GM23338 (cell line): ENCODE measurements around the gene BRCA1. TPM values are rescaled to one million over a fixed set of nuclear protein-coding genes. Genes with fewer than 3 reads are reported as not detected.

Experiments used
- ATAC-seq: fragments of 200-7000 bp; cut with Tn5 transposase; 3 replicates; pipeline ENCODE4 v1.9.1; 2020
- DNase-seq: peaks from one replicate; pipeline ENCODE4 v3.0.0-alpha.2; 2015; ENCODE audit warnings: low spot score
- H2AFZ ChIP-seq: fragments of 200-600 bp; sonication (generic); 2 replicates; pipeline ENCODE4 v1.8.0; 2016; ENCODE audit warnings: antibody characterized with exemption, mild to moderate bottlenecking, moderate library complexity
- H3F3A ChIP-seq: fragments of 200-600 bp; sonication (generic); replicated peaks from 2 replicates; pipeline ENCODE4 v1.8.0; 2017; ENCODE audit warnings: antibody characterized with exemption, mixed run types, low read depth
- H3K27ac ChIP-seq: fragments of 200-600 bp; sonication (generic); 2 replicates; pipeline ENCODE4 v1.6.1; 2016; ENCODE audit warnings: low read depth
- H3K27me3 ChIP-seq: fragments of 200-600 bp; sonication (generic); 2 replicates; pipeline ENCODE4 v1.8.0; 2016; ENCODE audit warnings: mild to moderate bottlenecking, mixed run types, moderate library complexity; ENCODE audit not compliant: insufficient read depth
- H3K36me3 ChIP-seq: fragments of 200-600 bp; sonication (generic); 2 replicates; pipeline ENCODE4 v1.8.0; 2016; ENCODE audit warnings: mild to moderate bottlenecking; ENCODE audit not compliant: insufficient read depth
- H3K4me1 ChIP-seq: fragments of 200-600 bp; sonication (generic); 2 replicates; pipeline ENCODE4 v1.8.0; 2016; ENCODE audit warnings: mild to moderate bottlenecking, moderate library complexity; ENCODE audit not compliant: insufficient read depth
- H3K4me2 ChIP-seq: fragments of 200-600 bp; sonication (generic); 2 replicates; pipeline ENCODE4 v1.7.1; 2017; ENCODE audit warnings: mixed run types
- H3K4me3 ChIP-seq: fragments of 200-600 bp; sonication (generic); 2 replicates; pipeline ENCODE4 v1.6.1; 2016; ENCODE audit warnings: mixed run types
- H3K79me2 ChIP-seq: fragments of 200-600 bp; sonication (generic); replicated peaks from 2 replicates; pipeline ENCODE4 v1.8.0; 2017; ENCODE audit warnings: mild to moderate bottlenecking; ENCODE audit not compliant: insufficient read depth
- H3K9me2 ChIP-seq: fragments of 200-600 bp; sonication (generic); 2 replicates; pipeline ENCODE4 v1.8.0; 2017; ENCODE audit not compliant: insufficient read depth
- H4K20me1 ChIP-seq: fragments of 200-600 bp; sonication (generic); replicated peaks from 2 replicates; pipeline ENCODE4 v1.8.0; 2017; ENCODE audit warnings: mild to moderate bottlenecking; ENCODE audit not compliant: insufficient read depth
- H3K27ac Mint-ChIP-seq: 2 replicates; pipeline ENCODE4 v1.8.0; 2020; ENCODE audit warnings: inconsistent platforms, mild to moderate bottlenecking, moderate library complexity, mixed read lengths
- H3K27me3 Mint-ChIP-seq: 3 replicates; pipeline ENCODE4 v1.8.0; 2022; ENCODE audit warnings: low read depth, mild to moderate bottlenecking, moderate library complexity, mixed read lengths, inconsistent platforms; ENCODE audit not compliant: insufficient read depth, poor library complexity
- H3K36me3 Mint-ChIP-seq: 3 replicates; pipeline ENCODE4 v1.8.0; 2021; ENCODE audit warnings: low read depth, mild to moderate bottlenecking, inconsistent platforms, moderate library complexity, mixed read lengths
- H3K4me1 Mint-ChIP-seq: 3 replicates; pipeline ENCODE4 v1.8.0; 2020; ENCODE audit warnings: mild to moderate bottlenecking, inconsistent platforms, mixed read lengths
- H3K4me3 Mint-ChIP-seq: 3 replicates; pipeline ENCODE4 v1.8.0; 2021; ENCODE audit warnings: moderate library complexity, mild to moderate bottlenecking, inconsistent platforms, mixed read lengths
- H3K9me3 Mint-ChIP-seq: 3 replicates; pipeline ENCODE4 v1.8.0; 2020; ENCODE audit warnings: moderate library complexity, mild to moderate bottlenecking, inconsistent platforms, mixed read lengths
- CREB1 ChIP-seq: fragments of 250-450 bp; sonication (Bioruptor Pico); IDR thresholded peaks from 2 replicates; pipeline ENCODE4 v1.5.0; 2020; ENCODE audit warnings: low read depth, mild to moderate bottlenecking, moderate library complexity
- EZH2 ChIP-seq: fragments of 200-600 bp; sonication (generic); IDR thresholded peaks from one replicate; pipeline ENCODE4 v1.8.0; 2017; ENCODE audit warnings: antibody characterized with exemption, mild to moderate bottlenecking, low read depth; ENCODE audit not compliant: unreplicated experiment
- EZH2phosphoT487 ChIP-seq: fragments of 200-600 bp; sonication (generic); IDR thresholded peaks from one replicate; pipeline ENCODE4 v1.8.1; 2018; ENCODE audit warnings: antibody characterized with exemption; ENCODE audit not compliant: unreplicated experiment
- JUNB ChIP-seq: IDR thresholded peaks from one replicate; pipeline ENCODE4 v1.6.1; 2016; ENCODE audit warnings: antibody characterized with exemption; ENCODE audit not compliant: unreplicated experiment
- NANOG ChIP-seq: IDR thresholded peaks from 2 replicates; pipeline ENCODE4 v1.6.1; 2016; ENCODE audit warnings: antibody characterized with exemption, borderline replicate concordance
- POLR2AphosphoS5 ChIP-seq: IDR thresholded peaks from 2 replicates; pipeline ENCODE4 v1.6.1; 2016; ENCODE audit warnings: antibody characterized with exemption, low read depth
- STAT1 ChIP-seq: IDR thresholded peaks from one replicate; pipeline ENCODE4 v1.6.1; 2016; ENCODE audit warnings: antibody characterized with exemption; ENCODE audit not compliant: unreplicated experiment
- ZNF114 ChIP-seq: fragments of 250-450 bp; sonication (Bioruptor Pico); IDR thresholded peaks from 2 replicates; pipeline ENCODE4 v1.5.0; 2020; ENCODE audit warnings: mild to moderate bottlenecking, moderate library complexity
- ZNF331 ChIP-seq: fragments of 250-450 bp; sonication (Bioruptor Pico); IDR thresholded peaks from 2 replicates; pipeline ENCODE4 v1.5.0; 2020; ENCODE audit warnings: low read depth, mild to moderate bottlenecking, moderate library complexity
- polyA plus RNA-seq: library from polyadenylated mRNA; unstranded; fragments of >200 nt; fragmentation: Nextera tagmentation; extraction: Ambion mirVana; gene quantifications from 2 replicates; pipeline ENCODE4 v1.2.1, GENCODE V29; 2016
- total RNA-seq: library from RNA; depleted of rRNA; stranded (reverse); fragments of >200 nt; shearing (Covaris generic); gene quantifications from 2 replicates; pipeline ENCODE4 v1.2.3, GENCODE V29; 2014
- TF ChIP-seq, protein P1 (sequence below): fragments of 250-450 bp; sonication (Bioruptor Pico); IDR thresholded peaks from 2 replicates; pipeline ENCODE4 v1.5.0; 2020; ENCODE audit warnings: mild to moderate bottlenecking, moderate library complexity
- TF ChIP-seq, protein P2 (sequence below), 2 experiments: fragments of 200-600 bp in 1 of 2; sonication (generic) in 1 of 2; conservative IDR thresholded peaks; 2 replicates each; pipeline versions ENCODE4 v1.5.1 to v1.6.1; 2016 to 2017; ENCODE audit warnings: antibody characterized with exemption in 2 of 2, low read depth in 2 of 2, mild to moderate bottlenecking in 2 of 2, moderate library complexity in 1 of 2
- TF ChIP-seq, protein P3 (sequence below): IDR thresholded peaks from one replicate; pipeline ENCODE4 v1.6.1; 2018; ENCODE audit warnings: antibody characterized with exemption; ENCODE audit not compliant: unreplicated experiment
- TF ChIP-seq, protein P4 (sequence below): IDR thresholded peaks from 2 replicates; pipeline ENCODE4 v1.6.1; 2016; ENCODE audit warnings: antibody characterized with exemption

The BRCA1 gene
- total and polyA plus RNA-seq, 2 experiments from 2014 or later: 43.2 to 45.9 TPM

DNA sequence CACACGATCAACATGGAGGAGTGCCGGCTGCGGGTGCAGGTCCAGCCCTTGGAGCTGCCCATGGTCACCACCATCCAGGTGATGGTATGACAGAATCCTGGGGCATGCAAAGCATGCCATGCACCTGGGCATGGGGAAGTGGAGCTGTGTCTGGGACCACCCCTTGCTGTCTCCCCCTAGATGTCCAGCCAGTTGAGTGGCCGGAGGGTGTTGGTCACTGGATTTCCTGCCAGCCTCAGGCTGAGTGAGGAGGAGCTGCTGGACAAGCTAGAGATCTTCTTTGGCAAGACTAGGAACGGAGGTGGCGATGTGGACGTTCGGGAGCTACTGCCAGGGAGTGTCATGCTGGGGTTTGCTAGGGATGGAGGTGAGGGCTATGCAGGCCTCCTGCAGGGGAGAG is 111.9 kb downstream of the BRCA1 start:
- H3K27ac ChIP-seq: no peak overlapping the region
- no peak overlapping the region for H3K4me3 ChIP-seq
- peaks cover 35% of the 10 kb centered on the region for H3K4me1 Mint-ChIP-seq
- H3K9me2 ChIP-seq: no peaks in the 10 kb centered on the region
- no peaks in the 10 kb centered on the region for H3K9me3 Mint-ChIP-seq
- H3K4me1 ChIP-seq: peaks cover 10% of the 10 kb centered on the region
- no peak overlapping the region for H2AFZ ChIP-seq
- TF ChIP-seq, protein P1, sequence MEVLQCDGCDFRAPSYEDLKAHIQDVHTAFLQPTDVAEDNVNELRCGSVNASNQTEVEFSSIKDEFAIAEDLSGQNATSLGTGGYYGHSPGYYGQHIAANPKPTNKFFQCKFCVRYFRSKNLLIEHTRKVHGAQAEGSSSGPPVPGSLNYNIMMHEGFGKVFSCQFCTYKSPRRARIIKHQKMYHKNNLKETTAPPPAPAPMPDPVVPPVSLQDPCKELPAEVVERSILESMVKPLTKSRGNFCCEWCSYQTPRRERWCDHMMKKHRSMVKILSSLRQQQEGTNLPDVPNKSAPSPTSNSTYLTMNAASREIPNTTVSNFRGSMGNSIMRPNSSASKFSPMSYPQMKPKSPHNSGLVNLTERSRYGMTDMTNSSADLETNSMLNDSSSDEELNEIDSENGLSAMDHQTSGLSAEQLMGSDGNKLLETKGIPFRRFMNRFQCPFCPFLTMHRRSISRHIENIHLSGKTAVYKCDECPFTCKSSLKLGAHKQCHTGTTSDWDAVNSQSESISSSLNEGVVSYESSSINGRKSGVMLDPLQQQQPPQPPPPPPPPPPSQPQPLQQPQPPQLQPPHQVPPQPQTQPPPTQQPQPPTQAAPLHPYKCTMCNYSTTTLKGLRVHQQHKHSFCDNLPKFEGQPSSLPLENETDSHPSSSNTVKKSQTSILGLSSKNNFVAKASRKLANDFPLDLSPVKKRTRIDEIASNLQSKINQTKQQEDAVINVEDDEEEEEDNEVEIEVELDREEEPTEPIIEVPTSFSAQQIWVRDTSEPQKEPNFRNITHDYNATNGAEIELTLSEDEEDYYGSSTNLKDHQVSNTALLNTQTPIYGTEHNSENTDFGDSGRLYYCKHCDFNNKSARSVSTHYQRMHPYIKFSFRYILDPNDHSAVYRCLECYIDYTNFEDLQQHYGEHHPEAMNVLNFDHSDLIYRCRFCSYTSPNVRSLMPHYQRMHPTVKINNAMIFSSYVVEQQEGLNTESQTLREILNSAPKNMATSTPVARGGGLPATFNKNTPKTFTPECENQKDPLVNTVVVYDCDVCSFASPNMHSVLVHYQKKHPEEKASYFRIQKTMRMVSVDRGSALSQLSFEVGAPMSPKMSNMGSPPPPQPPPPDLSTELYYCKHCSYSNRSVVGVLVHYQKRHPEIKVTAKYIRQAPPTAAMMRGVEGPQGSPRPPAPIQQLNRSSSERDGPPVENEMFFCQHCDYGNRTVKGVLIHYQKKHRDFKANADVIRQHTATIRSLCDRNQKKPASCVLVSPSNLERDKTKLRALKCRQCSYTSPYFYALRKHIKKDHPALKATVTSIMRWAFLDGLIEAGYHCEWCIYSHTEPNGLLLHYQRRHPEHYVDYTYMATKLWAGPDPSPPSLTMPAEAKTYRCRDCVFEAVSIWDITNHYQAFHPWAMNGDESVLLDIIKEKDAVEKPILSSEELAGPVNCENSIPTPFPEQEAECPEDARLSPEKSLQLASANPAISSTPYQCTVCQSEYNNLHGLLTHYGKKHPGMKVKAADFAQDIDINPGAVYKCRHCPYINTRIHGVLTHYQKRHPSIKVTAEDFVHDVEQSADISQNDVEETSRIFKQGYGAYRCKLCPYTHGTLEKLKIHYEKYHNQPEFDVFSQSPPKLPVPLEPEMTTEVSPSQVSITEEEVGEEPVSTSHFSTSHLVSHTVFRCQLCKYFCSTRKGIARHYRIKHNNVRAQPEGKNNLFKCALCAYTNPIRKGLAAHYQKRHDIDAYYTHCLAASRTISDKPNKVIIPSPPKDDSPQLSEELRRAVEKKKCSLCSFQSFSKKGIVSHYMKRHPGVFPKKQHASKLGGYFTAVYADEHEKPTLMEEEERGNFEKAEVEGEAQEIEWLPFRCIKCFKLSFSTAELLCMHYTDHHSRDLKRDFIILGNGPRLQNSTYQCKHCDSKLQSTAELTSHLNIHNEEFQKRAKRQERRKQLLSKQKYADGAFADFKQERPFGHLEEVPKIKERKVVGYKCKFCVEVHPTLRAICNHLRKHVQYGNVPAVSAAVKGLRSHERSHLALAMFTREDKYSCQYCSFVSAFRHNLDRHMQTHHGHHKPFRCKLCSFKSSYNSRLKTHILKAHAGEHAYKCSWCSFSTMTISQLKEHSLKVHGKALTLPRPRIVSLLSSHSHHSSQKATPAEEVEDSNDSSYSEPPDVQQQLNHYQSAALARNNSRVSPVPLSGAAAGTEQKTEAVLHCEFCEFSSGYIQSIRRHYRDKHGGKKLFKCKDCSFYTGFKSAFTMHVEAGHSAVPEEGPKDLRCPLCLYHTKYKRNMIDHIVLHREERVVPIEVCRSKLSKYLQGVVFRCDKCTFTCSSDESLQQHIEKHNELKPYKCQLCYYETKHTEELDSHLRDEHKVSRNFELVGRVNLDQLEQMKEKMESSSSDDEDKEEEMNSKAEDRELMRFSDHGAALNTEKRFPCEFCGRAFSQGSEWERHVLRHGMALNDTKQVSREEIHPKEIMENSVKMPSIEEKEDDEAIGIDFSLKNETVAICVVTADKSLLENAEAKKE (CRISPR knock-in tag): no peak
- TF ChIP-seq EZH2phosphoT487 (no peak), CREB1 (no peak), NANOG (no peak), STAT1 (no peak), JUNB (no peak), ZNF331 (CRISPR knock-in tag) (no peak), EZH2 (no peak), POLR2AphosphoS5 (no peak), ZNF114 (CRISPR knock-in tag) (no peak)
- TF ChIP-seq, protein P2, sequence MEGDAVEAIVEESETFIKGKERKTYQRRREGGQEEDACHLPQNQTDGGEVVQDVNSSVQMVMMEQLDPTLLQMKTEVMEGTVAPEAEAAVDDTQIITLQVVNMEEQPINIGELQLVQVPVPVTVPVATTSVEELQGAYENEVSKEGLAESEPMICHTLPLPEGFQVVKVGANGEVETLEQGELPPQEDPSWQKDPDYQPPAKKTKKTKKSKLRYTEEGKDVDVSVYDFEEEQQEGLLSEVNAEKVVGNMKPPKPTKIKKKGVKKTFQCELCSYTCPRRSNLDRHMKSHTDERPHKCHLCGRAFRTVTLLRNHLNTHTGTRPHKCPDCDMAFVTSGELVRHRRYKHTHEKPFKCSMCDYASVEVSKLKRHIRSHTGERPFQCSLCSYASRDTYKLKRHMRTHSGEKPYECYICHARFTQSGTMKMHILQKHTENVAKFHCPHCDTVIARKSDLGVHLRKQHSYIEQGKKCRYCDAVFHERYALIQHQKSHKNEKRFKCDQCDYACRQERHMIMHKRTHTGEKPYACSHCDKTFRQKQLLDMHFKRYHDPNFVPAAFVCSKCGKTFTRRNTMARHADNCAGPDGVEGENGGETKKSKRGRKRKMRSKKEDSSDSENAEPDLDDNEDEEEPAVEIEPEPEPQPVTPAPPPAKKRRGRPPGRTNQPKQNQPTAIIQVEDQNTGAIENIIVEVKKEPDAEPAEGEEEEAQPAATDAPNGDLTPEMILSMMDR (conservative IDR thresholded peaks at IDR 0.05; ENCODE audit: low read depth in 2 of 2): no peak
- TF ChIP-seq, protein P3, sequence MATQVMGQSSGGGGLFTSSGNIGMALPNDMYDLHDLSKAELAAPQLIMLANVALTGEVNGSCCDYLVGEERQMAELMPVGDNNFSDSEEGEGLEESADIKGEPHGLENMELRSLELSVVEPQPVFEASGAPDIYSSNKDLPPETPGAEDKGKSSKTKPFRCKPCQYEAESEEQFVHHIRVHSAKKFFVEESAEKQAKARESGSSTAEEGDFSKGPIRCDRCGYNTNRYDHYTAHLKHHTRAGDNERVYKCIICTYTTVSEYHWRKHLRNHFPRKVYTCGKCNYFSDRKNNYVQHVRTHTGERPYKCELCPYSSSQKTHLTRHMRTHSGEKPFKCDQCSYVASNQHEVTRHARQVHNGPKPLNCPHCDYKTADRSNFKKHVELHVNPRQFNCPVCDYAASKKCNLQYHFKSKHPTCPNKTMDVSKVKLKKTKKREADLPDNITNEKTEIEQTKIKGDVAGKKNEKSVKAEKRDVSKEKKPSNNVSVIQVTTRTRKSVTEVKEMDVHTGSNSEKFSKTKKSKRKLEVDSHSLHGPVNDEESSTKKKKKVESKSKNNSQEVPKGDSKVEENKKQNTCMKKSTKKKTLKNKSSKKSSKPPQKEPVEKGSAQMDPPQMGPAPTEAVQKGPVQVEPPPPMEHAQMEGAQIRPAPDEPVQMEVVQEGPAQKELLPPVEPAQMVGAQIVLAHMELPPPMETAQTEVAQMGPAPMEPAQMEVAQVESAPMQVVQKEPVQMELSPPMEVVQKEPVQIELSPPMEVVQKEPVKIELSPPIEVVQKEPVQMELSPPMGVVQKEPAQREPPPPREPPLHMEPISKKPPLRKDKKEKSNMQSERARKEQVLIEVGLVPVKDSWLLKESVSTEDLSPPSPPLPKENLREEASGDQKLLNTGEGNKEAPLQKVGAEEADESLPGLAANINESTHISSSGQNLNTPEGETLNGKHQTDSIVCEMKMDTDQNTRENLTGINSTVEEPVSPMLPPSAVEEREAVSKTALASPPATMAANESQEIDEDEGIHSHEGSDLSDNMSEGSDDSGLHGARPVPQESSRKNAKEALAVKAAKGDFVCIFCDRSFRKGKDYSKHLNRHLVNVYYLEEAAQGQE: no peak
- TF ChIP-seq, protein P4, sequence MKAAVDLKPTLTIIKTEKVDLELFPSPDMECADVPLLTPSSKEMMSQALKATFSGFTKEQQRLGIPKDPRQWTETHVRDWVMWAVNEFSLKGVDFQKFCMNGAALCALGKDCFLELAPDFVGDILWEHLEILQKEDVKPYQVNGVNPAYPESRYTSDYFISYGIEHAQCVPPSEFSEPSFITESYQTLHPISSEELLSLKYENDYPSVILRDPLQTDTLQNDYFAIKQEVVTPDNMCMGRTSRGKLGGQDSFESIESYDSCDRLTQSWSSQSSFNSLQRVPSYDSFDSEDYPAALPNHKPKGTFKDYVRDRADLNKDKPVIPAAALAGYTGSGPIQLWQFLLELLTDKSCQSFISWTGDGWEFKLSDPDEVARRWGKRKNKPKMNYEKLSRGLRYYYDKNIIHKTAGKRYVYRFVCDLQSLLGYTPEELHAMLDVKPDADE: no peak
- peaks cover 5% of the 10 kb centered on the region for H3K27me3 Mint-ChIP-seq
- no peak overlapping the region for H3K27ac Mint-ChIP-seq
- H4K20me1 ChIP-seq: no peaks in the 10 kb centered on the region
- no peak overlapping the region for H3K4me3 Mint-ChIP-seq
- DNase-seq: no peak
- H3K36me3 ChIP-seq: peaks cover 6% of the 10 kb centered on the region; the same call in 1 of the 2 replicates
- peaks cover 3% of the 10 kb centered on the region for H3K79me2 ChIP-seq
- H3K27me3 ChIP-seq: no peaks in the 10 kb centered on the region
- H3K4me2 ChIP-seq: no peak overlapping the region
- no peaks in the 10 kb centered on the region for H3F3A ChIP-seq
- ATAC-seq: no peak
- peaks cover 39% of the 10 kb centered on the region for H3K36me3 Mint-ChIP-seq
